Coronary artery (tissue), 2 donors: ENCODE measurements around the gene MCOLN2.
"Not testable (repeated sequence)": the region's sequence is repeated elsewhere in the genome, so short reads cannot be mapped to it uniquely, and the experiment has no call there.

Source experiments
- DNase-seq: peaks from one replicate; pipeline ENCODE4 v3.0.0-alpha.2; 2017; ENCODE audit warnings: low spot score
- H3K27ac ChIP-seq, 2 donors: fragments of 200-600 bp; sonication (generic); one replicate each; pipeline ENCODE4 v1.5.1; 2016 to 2019
- H3K4me3 ChIP-seq: fragments of 200-600 bp; sonication (generic); 2 replicates; pipeline ENCODE4 v1.5.1; 2016; ENCODE audit warnings: mild to moderate bottlenecking, moderate library complexity
- TF ChIP-seq, protein P1 (sequence below): fragments of 200-600 bp; sonication (generic); IDR thresholded peaks from one replicate; pipeline ENCODE4 v1.5.1; 2019; ENCODE audit warnings: antibody characterized with exemption

The MCOLN2 gene

DNA sequence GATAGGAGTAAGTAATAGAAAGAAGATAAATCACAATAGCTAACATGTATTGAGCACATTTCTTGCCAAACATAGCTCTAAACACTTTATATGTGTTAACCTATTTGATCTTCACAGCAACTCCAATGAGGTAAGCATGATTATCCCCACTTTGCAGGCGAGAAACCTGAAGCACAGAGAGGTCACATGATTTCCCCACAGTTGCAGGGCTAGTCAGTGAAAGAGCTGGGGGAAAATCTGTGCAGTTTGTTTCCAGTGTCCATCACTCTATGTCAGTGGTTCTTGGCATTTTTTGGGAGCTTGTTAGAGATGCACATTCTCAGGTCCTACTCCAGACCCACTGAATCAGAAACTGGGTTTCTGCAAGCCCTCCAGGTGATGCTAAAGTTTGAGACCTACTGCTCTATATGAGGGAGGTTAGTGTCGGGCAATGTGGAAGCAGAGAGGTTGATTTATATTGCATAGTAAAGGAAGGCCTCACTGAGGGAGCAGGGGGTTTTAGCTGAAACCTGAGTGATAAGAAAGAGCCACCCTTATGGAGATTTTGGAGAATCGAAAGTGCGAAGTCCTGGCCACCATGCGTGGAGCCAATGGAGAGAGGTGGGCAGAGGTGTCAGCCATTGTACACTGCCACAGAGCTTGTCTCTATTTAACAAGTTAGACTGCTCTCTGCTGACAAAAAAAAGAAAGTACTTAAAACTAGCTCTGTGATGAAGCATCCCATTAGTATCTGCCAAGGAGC lies 30.5 kb upstream of the MCOLN2 start:
- H3K27ac ChIP-seq = no peak overlapping the region
- TF ChIP-seq, protein P1, sequence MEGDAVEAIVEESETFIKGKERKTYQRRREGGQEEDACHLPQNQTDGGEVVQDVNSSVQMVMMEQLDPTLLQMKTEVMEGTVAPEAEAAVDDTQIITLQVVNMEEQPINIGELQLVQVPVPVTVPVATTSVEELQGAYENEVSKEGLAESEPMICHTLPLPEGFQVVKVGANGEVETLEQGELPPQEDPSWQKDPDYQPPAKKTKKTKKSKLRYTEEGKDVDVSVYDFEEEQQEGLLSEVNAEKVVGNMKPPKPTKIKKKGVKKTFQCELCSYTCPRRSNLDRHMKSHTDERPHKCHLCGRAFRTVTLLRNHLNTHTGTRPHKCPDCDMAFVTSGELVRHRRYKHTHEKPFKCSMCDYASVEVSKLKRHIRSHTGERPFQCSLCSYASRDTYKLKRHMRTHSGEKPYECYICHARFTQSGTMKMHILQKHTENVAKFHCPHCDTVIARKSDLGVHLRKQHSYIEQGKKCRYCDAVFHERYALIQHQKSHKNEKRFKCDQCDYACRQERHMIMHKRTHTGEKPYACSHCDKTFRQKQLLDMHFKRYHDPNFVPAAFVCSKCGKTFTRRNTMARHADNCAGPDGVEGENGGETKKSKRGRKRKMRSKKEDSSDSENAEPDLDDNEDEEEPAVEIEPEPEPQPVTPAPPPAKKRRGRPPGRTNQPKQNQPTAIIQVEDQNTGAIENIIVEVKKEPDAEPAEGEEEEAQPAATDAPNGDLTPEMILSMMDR = no peak
- no peak for DNase-seq
- H3K4me3 ChIP-seq = no peak overlapping the region

GRCh38 chr1:85025940-85026339 lies 29.0 kb upstream of the MCOLN2 start:
- DNase-seq = no peak
- H3K27ac ChIP-seq = no peak overlapping the region
- TF ChIP-seq, protein P1 = no peak
- H3K4me3 ChIP-seq = no peak overlapping the region

- TF ChIP-seq, protein P1 = no peak
- Histone ChIP-seq H3K27ac (no peak overlapping the region), H3K4me3 (no peak overlapping the region)
- no peak for DNase-seq
Observed at GRCh38 chr1:85024736-85025135, 27.8 kb upstream of the MCOLN2 start.

- TF ChIP-seq, protein P1 = no peak
- Histone ChIP-seq H3K4me3 (no peak overlapping the region), H3K27ac (no peak overlapping the region)
- no peak for DNase-seq
Observed at GRCh38 chr1:85022700-85023099, 25.8 kb upstream of the MCOLN2 start.

- DNase-seq = no peak
- H3K27ac ChIP-seq = no peak overlapping the region
- TF ChIP-seq, protein P1 = no peak
Observed at GRCh38 chr1:85019994-85020393, 23.1 kb upstream of the MCOLN2 start.

GRCh38 chr1:85015826-85016225 lies 18.9 kb upstream of the MCOLN2 start:
- TF ChIP-seq, protein P1 = no peak

More at GRCh38 chr1:85019994-85020393, 23.1 kb upstream of the MCOLN2 start:
- no peak overlapping the region for H3K4me3 ChIP-seq

DNA sequence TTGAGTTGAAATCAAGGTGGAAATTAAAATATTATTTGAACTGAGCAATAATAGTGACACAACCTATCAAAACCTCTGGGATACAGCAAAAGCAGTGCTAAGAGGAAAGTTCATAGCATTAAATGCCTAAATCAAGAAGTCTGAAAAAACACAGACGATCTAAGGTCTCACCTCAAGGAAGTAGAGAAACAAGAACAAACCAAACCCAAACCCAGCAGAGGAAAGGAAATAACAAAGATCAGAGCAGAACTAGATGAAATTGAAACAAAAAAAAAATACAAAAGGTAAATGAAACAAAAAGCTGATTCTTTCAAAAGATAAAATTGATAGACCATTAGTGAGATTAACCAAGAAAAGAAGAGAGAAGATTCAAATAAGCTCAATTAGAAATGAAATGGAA lies 8.7 kb upstream of the MCOLN2 start:
- H3K4me3 ChIP-seq, H3K27ac ChIP-seq, DNase-seq: not testable (repeated sequence)

More at GRCh38 chr1:85015826-85016225, 18.9 kb upstream of the MCOLN2 start:
- no peak for DNase-seq
- Histone ChIP-seq H3K4me3 (no peak overlapping the region), H3K27ac (no peak overlapping the region)
